Small intestine (tissue), 7 donors: Measurements from ENCODE around the gene CTH. TPM values are rescaled to one million over a fixed set of nuclear protein-coding genes. Genes with fewer than 3 reads are reported as not detected.

Experiments used
- DNase-seq, 2 donors: peaks; one replicate each; pipeline versions ENCODE4 v3.0.0 to v3.0.0-alpha.2; 2013
- FAIRE-seq: peaks from 2 replicates; lab custom pipeline; 2012; peaks lifted over from hg19 to GRCh38; lab: Jason Lieb, UNC
- H3K27ac ChIP-seq, 3 donors: one replicate each; pipeline ENCODE4 v1.5.1; 2013; ENCODE audit warnings: low read length in 2 of 3, mild to moderate bottlenecking in 2 of 3, control low read depth in 1 of 3, inconsistent platforms in 1 of 3, low read depth in 1 of 3, moderate library complexity in 1 of 3
- H3K27me3 ChIP-seq, 3 donors: one replicate each; pipeline ENCODE4 v1.6.1; 2013; ENCODE audit warnings: low read length in 3 of 3, inconsistent platforms in 1 of 3; ENCODE audit not compliant: control insufficient read depth in 3 of 3, insufficient read depth in 3 of 3
- H3K36me3 ChIP-seq, 3 donors: one replicate each; pipeline ENCODE4 v1.6.1; 2013; ENCODE audit warnings: low read length in 3 of 3, inconsistent platforms in 1 of 3, low read depth in 1 of 3, mild to moderate bottlenecking in 1 of 3, moderate library complexity in 1 of 3; ENCODE audit not compliant: control insufficient read depth in 3 of 3, insufficient read depth in 2 of 3
- H3K4me1 ChIP-seq, 3 donors: one replicate each; pipeline ENCODE4 v1.6.1; 2013; ENCODE audit warnings: low read length in 2 of 3, inconsistent platforms in 1 of 3, low read depth in 1 of 3, mild to moderate bottlenecking in 1 of 3, moderate library complexity in 1 of 3; ENCODE audit not compliant: control insufficient read depth in 3 of 3, insufficient read depth in 2 of 3
- H3K4me3 ChIP-seq, 3 donors: one replicate each; pipeline ENCODE4 v1.5.1; 2013; ENCODE audit warnings: low read length in 3 of 3, control low read depth in 1 of 3, inconsistent platforms in 1 of 3, low read depth in 1 of 3, mild to moderate bottlenecking in 1 of 3, moderate library complexity in 1 of 3
- H3K9me3 ChIP-seq, 2 donors: one replicate each; pipeline ENCODE4 v1.6.1; 2013; ENCODE audit warnings: low read depth in 1 of 2, low read length in 1 of 2; ENCODE audit not compliant: control insufficient read depth in 2 of 2, insufficient read depth in 1 of 2
- WGBS, 3 donors: extraction: QIAGEN DNeasy Blood & Tissue Kit; methylation state at CpG; one replicate each; pipeline ENCODE4 v1.1.7; 2013; 5-methylcytosine and 5-hydroxymethylcytosine counted together
- polyA plus RNA-seq, 4 donors: library from polyadenylated mRNA; stranded (reverse) in 3 of 4; unstranded in 1 of 4; fragments of 200-250 nt in 3 of 4; fragments of 120-200 nt in 1 of 4; gene quantifications; one replicate each; pipeline versions ENCODE4 v1.2.1 to v1.2.3, GENCODE V29; 2013
- donor health status: healthy with polysubstance abuse.
- donor health status: control.
- donor health status: control.
- donor health status: Bipolar disorder and iron deficiency.
- donor health status: healthy.

The CTH gene
- polyA plus RNA-seq, 4 donors = 3.8 to 26.5 (median 8.7) TPM

- no peaks in the 10 kb centered on the region for H3K4me1 ChIP-seq
- no peak for DNase-seq
- no peak overlapping the region for H3K27ac ChIP-seq
- no peaks in the 10 kb centered on the region for H3K27me3 ChIP-seq
- 9 to 57% (median 32%) methylated on average over 2 of the region's 2 CpGs for WGBS, 3 donors
- no peaks in the 10 kb centered on the region for H3K36me3 ChIP-seq
- FAIRE-seq = no peak
- no peaks in the 10 kb centered on the region for H3K9me3 ChIP-seq
- H3K4me3 ChIP-seq = no peak overlapping the region
Measured at GRCh38 chr1:70396607-70397006, 14.5 kb upstream of the CTH start.

GRCh38 chr1:70397013-70397412 is 14.1 kb upstream of the CTH start:
- H3K27me3 ChIP-seq = no peaks in the 10 kb centered on the region
- no peaks in the 10 kb centered on the region for H3K9me3 ChIP-seq
- H3K27ac ChIP-seq = no peak overlapping the region
- DNase-seq (no peak), FAIRE-seq (no peak)
- WGBS, 3 donors = 66 to 82% (median 75%) methylated on average over 7 of the region's 7 CpGs
- H3K36me3 ChIP-seq = no peaks in the 10 kb centered on the region
- no peak overlapping the region for H3K4me3 ChIP-seq
- no peaks in the 10 kb centered on the region for H3K4me1 ChIP-seq

- H3K9me3 ChIP-seq = no peaks in the 10 kb centered on the region
- H3K27ac ChIP-seq = no peak overlapping the region
- FAIRE-seq (no peak), DNase-seq (no peak)
- H3K27me3 ChIP-seq = no peaks in the 10 kb centered on the region
- no peaks in the 10 kb centered on the region for H3K36me3 ChIP-seq
- no peak overlapping the region for H3K4me3 ChIP-seq
- no peaks in the 10 kb centered on the region for H3K4me1 ChIP-seq
- WGBS, 3 donors = 69 to 78% (median 70%) methylated on average over 1 of the region's 1 CpG
Measured at GRCh38 chr1:70400335-70400734, 10.7 kb upstream of the CTH start.

GRCh38 chr1:70401974-70402373 is 9.1 kb upstream of the CTH start:
- no peaks in the 10 kb centered on the region for H3K4me1 ChIP-seq
- no peak overlapping the region for H3K4me3 ChIP-seq
- H3K9me3 ChIP-seq = no peaks in the 10 kb centered on the region
- no peak overlapping the region for H3K27ac ChIP-seq
- FAIRE-seq (no peak), DNase-seq (no peak)
- H3K36me3 ChIP-seq = no peaks in the 10 kb centered on the region
- H3K27me3 ChIP-seq = no peaks in the 10 kb centered on the region
- WGBS, 3 donors = 82 to 90% (median 85%) methylated on average over 1 of the region's 1 CpG

GRCh38 chr1:70403759-70404158 is 7.3 kb upstream of the CTH start:
- H3K36me3 ChIP-seq = no peaks in the 10 kb centered on the region
- H3K27me3 ChIP-seq = no peaks in the 10 kb centered on the region
- H3K4me3 ChIP-seq = no peak overlapping the region
- no peak for FAIRE-seq
- no peaks in the 10 kb centered on the region for H3K9me3 ChIP-seq
- H3K27ac ChIP-seq = no peak overlapping the region
- whole genome bisulfite sequencing, 3 donors = 84 to 88% (median 85%) methylated on average over 2 of the region's 2 CpGs
- H3K4me1 ChIP-seq = no peaks in the 10 kb centered on the region
- DNase-seq = no peak

GRCh38 chr1:70405780-70406416 is 5.2 kb upstream of the CTH start:
- Histone ChIP-seq H3K27ac (no peak overlapping the region), H3K36me3 (no peaks in the 10 kb centered on the region), H3K4me3 (no peak overlapping the region), H3K4me1 (peaks cover 0 to 4% (median 0%) of the 10 kb centered on the region in 3 donors), H3K9me3 (no peaks in the 10 kb centered on the region), H3K27me3 (no peaks in the 10 kb centered on the region)
- DNase-seq (no peak), FAIRE-seq (no peak)
- WGBS, 3 donors = 80 to 82% (median 81%) methylated on average over 12 of the region's 12 CpGs

- Histone ChIP-seq H3K4me1 (peaks cover 0 to 4% (median 0%) of the 10 kb centered on the region in 3 donors), H3K27ac (no peak overlapping the region), H3K36me3 (no peaks in the 10 kb centered on the region), H3K9me3 (no peaks in the 10 kb centered on the region), H3K27me3 (no peaks in the 10 kb centered on the region), H3K4me3 (no peak overlapping the region)
- DNase-seq (no peak), FAIRE-seq (no peak)
- WGBS, 3 donors = 94 to 95% (median 95%) methylated on average over 2 of the region's 2 CpGs
Measured at GRCh38 chr1:70409136-70409535, 1.9 kb upstream of the CTH start.

- peak overlapping the region; percentile 89 to 98 (median 98) for H3K27ac ChIP-seq
- no peak for FAIRE-seq
- no peak for DNase-seq
Measured at GRCh38 chr1:70411360-70411844, 334 bp downstream of the CTH start.

GRCh38 chr1:70415882-70416281 is 4.8 kb downstream of the CTH start:
- FAIRE-seq = no peak
- H3K27ac ChIP-seq = no peak overlapping the region

More at GRCh38 chr1:70411360-70411844, 334 bp downstream of the CTH start:
- no peaks in the 10 kb centered on the region for H3K27me3 ChIP-seq
- no peaks in the 10 kb centered on the region for H3K9me3 ChIP-seq
- peaks cover 0 to 4% (median 0%) of the 10 kb centered on the region in 3 donors for H3K4me1 ChIP-seq
- 1 to 2% (median 1%) methylated on average over 17 of the region's 17 CpGs for WGBS, 3 donors
- peaks cover 0 to 2% (median 2%) of the 10 kb centered on the region in 3 donors for H3K36me3 ChIP-seq
- peak overlapping the region; percentile 58 to 72 (median 71) for H3K4me3 ChIP-seq

More at GRCh38 chr1:70415882-70416281, 4.8 kb downstream of the CTH start:
- Histone ChIP-seq H3K4me1 (no peaks in the 10 kb centered on the region), H3K27me3 (no peaks in the 10 kb centered on the region), H3K9me3 (no peaks in the 10 kb centered on the region), H3K36me3 (peaks cover 3 to 15% (median 3%) of the 10 kb centered on the region in 3 donors), H3K4me3 (no peak overlapping the region)
- 67 to 85% (median 69%) methylated on average over 4 of the region's 4 CpGs for WGBS, 3 donors
- no peak for DNase-seq
